Gastroesophageal sphincter (tissue), 3 donors: ENCODE measurements around the gene RIT1.

Experiments used
- CTCF ChIP-seq, 4 experiments: fragments of 200-600 bp in 2 of 4; fragments of 450-650 bp in 2 of 4; sonication (generic) in 1 of 4; IDR thresholded peaks; one replicate each; pipeline ENCODE4 v1.5.1; 2017 to 2019; ENCODE audit warnings: antibody characterized with exemption in 4 of 4, mild to moderate bottlenecking in 2 of 4, moderate library complexity in 2 of 4
- EP300 ChIP-seq: sonication (generic); formaldehyde crosslinking; IDR thresholded peaks from one replicate; pipeline ENCODE4 v1.6.1; 2017; ENCODE audit warnings: antibody characterized with exemption, mild to moderate bottlenecking
- POLR2A ChIP-seq, 2 donors: fragments of 450-650 bp; IDR thresholded peaks; one replicate each; pipeline ENCODE4 v1.6.1; 2017; ENCODE audit warnings: antibody characterized with exemption in 2 of 2, mild to moderate bottlenecking in 2 of 2, moderate library complexity in 1 of 2
- POLR2AphosphoS5 ChIP-seq: sonication (generic); formaldehyde crosslinking; IDR thresholded peaks from one replicate; pipeline ENCODE4 v1.6.1; 2017; ENCODE audit warnings: antibody characterized with exemption

DNA sequence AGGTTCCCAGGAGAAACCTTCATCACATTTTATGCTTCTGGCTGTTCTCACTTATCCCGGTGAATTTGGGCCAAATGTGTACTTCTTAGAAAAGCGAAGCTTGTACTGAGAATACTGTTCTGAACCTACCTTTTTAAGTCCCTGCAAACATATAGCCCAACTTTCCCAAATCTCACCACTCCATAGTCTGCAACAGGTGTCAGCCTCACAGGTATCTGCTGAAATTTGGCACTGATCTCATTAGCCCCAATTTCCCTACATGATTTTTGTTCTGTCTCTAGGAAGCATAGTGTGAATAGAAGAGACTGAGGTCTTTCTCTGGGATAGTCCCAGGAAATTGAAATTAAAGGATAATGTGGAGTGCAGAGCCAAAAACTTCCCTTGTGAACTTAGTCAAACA lies 11.5 kb downstream of the RIT1 start:
- TF ChIP-seq POLR2AphosphoS5 (no peak), CTCF (IDR thresholded peaks at IDR 0.05) (no peak), POLR2A (IDR thresholded peaks at IDR 0.05) (no peak), EP300 (no peak)
